Fibroblast of lung (primary cell): ENCODE data around the gene NT5C1A.

Experiments used
- EZH2 ChIP-seq: IDR thresholded peaks from 2 replicates; pipeline ENCODE4 v1.5.1; 2012; ENCODE audit warnings: low read length, control low read depth, mild to moderate bottlenecking; ENCODE audit errors: missing control alignments
- TF ChIP-seq, protein P1 (sequence below), 2 donors: IDR thresholded peaks in 1 of 2; conservative IDR thresholded peaks in 1 of 2; 1 replicate in 1 of 2; 2 replicates in 1 of 2; pipeline ENCODE4 v1.5.1; 2011 to 2012; ENCODE audit warnings: low read length in 2 of 2, control low read depth in 1 of 2, inconsistent platforms in 1 of 2, low read depth in 1 of 2, mild to moderate bottlenecking in 1 of 2

DNA sequence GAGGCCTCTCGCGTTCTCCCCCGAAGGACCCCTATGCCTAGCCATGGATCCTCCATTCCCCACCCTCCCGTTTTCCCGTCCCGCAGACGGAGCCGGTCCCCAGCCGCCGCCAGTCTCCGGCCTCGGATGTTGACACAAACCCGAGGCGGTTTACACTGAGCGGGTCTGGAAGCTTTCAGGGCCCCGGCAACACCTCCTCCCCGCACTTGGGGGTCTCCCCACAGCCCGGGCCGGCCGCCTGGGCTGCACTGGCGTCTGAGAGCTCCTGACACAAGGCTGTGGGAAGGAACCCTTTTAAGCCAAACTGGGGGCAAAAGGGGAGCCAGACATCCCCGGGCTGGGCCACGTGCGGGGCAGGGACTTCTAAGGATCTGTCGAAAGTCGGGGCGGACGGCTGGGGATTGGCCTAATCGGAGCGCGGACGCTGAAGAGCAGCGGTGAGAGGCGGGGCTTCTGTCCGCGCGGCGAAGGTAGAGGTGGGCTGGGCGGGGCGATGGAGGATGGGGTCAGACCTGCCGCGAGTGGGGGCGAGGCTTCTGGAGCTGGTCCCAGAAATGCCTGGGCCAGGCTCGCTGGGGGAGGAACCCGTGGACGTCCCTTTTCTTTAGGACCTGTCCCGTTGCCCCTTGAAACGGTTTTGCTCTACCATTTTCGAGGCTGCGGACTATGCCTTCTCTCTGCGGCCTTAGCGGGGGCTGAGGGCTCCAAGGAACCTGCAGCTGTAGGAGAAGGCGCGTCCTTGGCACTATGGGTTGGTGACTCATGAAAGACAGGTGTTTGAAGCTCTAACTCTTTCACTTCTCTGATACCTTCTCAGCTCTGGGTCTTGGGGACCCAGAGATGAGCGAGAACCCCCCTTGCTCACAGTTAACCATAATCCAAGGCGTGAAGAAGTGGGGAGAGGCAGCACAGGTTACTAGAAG, 20.5 kb upstream of the NT5C1A start:
- TF ChIP-seq, protein P1, sequence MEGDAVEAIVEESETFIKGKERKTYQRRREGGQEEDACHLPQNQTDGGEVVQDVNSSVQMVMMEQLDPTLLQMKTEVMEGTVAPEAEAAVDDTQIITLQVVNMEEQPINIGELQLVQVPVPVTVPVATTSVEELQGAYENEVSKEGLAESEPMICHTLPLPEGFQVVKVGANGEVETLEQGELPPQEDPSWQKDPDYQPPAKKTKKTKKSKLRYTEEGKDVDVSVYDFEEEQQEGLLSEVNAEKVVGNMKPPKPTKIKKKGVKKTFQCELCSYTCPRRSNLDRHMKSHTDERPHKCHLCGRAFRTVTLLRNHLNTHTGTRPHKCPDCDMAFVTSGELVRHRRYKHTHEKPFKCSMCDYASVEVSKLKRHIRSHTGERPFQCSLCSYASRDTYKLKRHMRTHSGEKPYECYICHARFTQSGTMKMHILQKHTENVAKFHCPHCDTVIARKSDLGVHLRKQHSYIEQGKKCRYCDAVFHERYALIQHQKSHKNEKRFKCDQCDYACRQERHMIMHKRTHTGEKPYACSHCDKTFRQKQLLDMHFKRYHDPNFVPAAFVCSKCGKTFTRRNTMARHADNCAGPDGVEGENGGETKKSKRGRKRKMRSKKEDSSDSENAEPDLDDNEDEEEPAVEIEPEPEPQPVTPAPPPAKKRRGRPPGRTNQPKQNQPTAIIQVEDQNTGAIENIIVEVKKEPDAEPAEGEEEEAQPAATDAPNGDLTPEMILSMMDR (conservative IDR thresholded peaks at IDR 0.05 in 1 of 2, IDR thresholded peaks at IDR 0.05 in 1 of 2; ENCODE audit: low read depth in 1 of 2, low read length in 2 of 2) = no peak
- TF ChIP-seq EZH2 = peak; percentile 43
